ENCODE measurements around the gene HDAC4. TPM values are rescaled to one million over a fixed set of nuclear protein-coding genes. Genes with fewer than 3 reads are reported as not detected.

HDAC4 gene
- total RNA-seq, 4 donors from 2014 or later, result 21.6 to 72.7 (median 35.2) TPM

- Histone ChIP-seq H3K4me1 (peaks cover 37 to 79% (median 47%) of the 10 kb centered on the region in 3 donors), H3K27ac (peak overlapping the region; percentile 80 to 91 (median 84)), H3K4me3 (no peak overlapping the region), H3K27me3 (peaks cover 0 to 9% (median 0%) of the 10 kb centered on the region in 4 donors), H3K9me3 (no peaks in the 10 kb centered on the region), H3K36me3 (no peaks in the 10 kb centered on the region)
- WGBS, 2 donors, result 94 to 100% methylated on average over 7 to 8 of the region's 8 CpGs
- DNase-seq, result no peak
- TF ChIP-seq CTCF (IDR thresholded peaks at IDR 0.05) (no peak), POLR2A (IDR thresholded peaks at IDR 0.05) (no peak)
- intact Hi-C loops (cut with DNase I), result no loop called here
These were observed 42.3 kb upstream of the HDAC4 start for GRCh38 chr2:239443102-239443620.

GRCh38 chr2:239442192-239442591 lies 41.4 kb upstream of the HDAC4 start:
- H3K27ac ChIP-seq, result no peak overlapping the region
- no peak for TF ChIP-seq CTCF (IDR thresholded peaks at IDR 0.05)
- no peak for TF ChIP-seq POLR2A (IDR thresholded peaks at IDR 0.05)

GRCh38 chr2:239441261-239442078 lies 40.6 kb upstream of the HDAC4 start:
- no peak for DNase-seq
- H3K9me3 ChIP-seq, result no peaks in the 10 kb centered on the region
- H3K27me3 ChIP-seq, result peaks cover 0 to 9% (median 0%) of the 10 kb centered on the region in 4 donors
- peak overlapping the region; percentile 28 to 71 (median 58) for H3K27ac ChIP-seq
- WGBS, 2 donors, result 57 to 63% methylated on average over 13 to 14 of the region's 19 CpGs
- TF ChIP-seq POLR2A (IDR thresholded peaks at IDR 0.05) (no peak), CTCF (IDR thresholded peaks at IDR 0.05) (no peak)
- peak overlapping the region in 1 of 4 donors; percentile 46 for H3K4me3 ChIP-seq
- H3K36me3 ChIP-seq, result no peaks in the 10 kb centered on the region
- H3K4me1 ChIP-seq, result peaks cover 37 to 72% (median 45%) of the 10 kb centered on the region in 3 donors
- intact Hi-C loops (cut with DNase I), result no loop called here

More at GRCh38 chr2:239442192-239442591, 41.4 kb upstream of the HDAC4 start:
- Histone ChIP-seq H3K4me1 (peaks cover 37 to 79% (median 47%) of the 10 kb centered on the region in 3 donors), H3K4me3 (no peak overlapping the region), H3K9me3 (no peaks in the 10 kb centered on the region), H3K27me3 (peaks cover 0 to 9% (median 0%) of the 10 kb centered on the region in 4 donors), H3K36me3 (no peaks in the 10 kb centered on the region)
- intact Hi-C loops (cut with DNase I), result no loop called here
- 62 to 83% methylated on average over 5 to 7 of the region's 7 CpGs for WGBS, 2 donors
- DNase-seq, result no peak

- peaks cover 0 to 9% (median 0%) of the 10 kb centered on the region in 4 donors for H3K27me3 ChIP-seq
- peak overlapping the region in 3 of 4 donors; percentile 49 to 71 (median 66) for H3K27ac ChIP-seq
- peak overlapping the region in 2 of 4 donors; percentile 1 to 46 for H3K4me3 ChIP-seq
- 15 to 43% methylated on average over 6 to 11 of the region's 18 CpGs for WGBS, 2 donors
- no peaks in the 10 kb centered on the region for H3K9me3 ChIP-seq
- no peaks in the 10 kb centered on the region for H3K36me3 ChIP-seq
- TF ChIP-seq CTCF (IDR thresholded peaks at IDR 0.05) (no peak), POLR2A (IDR thresholded peaks at IDR 0.05) (no peak)
- peaks cover 27 to 62% (median 36%) of the 10 kb centered on the region in 3 donors for H3K4me1 ChIP-seq
- intact Hi-C loops (cut with DNase I), result no loop called here
- DNase-seq, result no peak
These were observed 39.7 kb upstream of the HDAC4 start for GRCh38 chr2:239440511-239440959.
